GM06990 (cell line): Measurements from ENCODE around the gene THBS2.

ENCODE experiments used
- DNase-seq: peaks from one replicate; pipeline ENCODE4 v3.0.0-alpha.2; 2011; ENCODE audit not compliant: insufficient read length; ENCODE audit errors: extremely low read depth
- H3K27me3 ChIP-seq: replicated peaks from 2 replicates; pipeline ENCODE4 v1.6.0; 2011; ENCODE audit warnings: low read length; ENCODE audit not compliant: control insufficient read depth, insufficient read depth
- H3K36me3 ChIP-seq: 2 replicates; pipeline ENCODE4 v1.5.1; 2011; ENCODE audit warnings: low read length; ENCODE audit not compliant: control insufficient read depth, insufficient read depth
- H3K4me3 ChIP-seq: replicated peaks from 2 replicates; pipeline ENCODE4 v1.5.1; 2011; ENCODE audit warnings: low read depth, mild to moderate bottlenecking, control low read depth, low read length
- CTCF ChIP-seq: IDR thresholded peaks from 2 replicates; pipeline ENCODE4 v1.5.1; 2011; ENCODE audit warnings: low read length, control low read depth, mild to moderate bottlenecking, inconsistent platforms; ENCODE audit not compliant: insufficient read depth, poor library complexity, severe bottlenecking

THBS2 gene

GRCh38 chr6:169222126-169222525 lies 31.5 kb downstream of the THBS2 start:
- no peak for TF ChIP-seq CTCF
- no peak overlapping the region for H3K4me3 ChIP-seq
- H3K36me3 ChIP-seq, result no peaks in the 10 kb centered on the region
- H3K27me3 ChIP-seq, result no peaks in the 10 kb centered on the region
- no peak for DNase-seq

GRCh38 chr6:169221264-169221663 lies 32.4 kb downstream of the THBS2 start:
- no peak for DNase-seq
- Histone ChIP-seq H3K36me3 (no peaks in the 10 kb centered on the region), H3K27me3 (no peaks in the 10 kb centered on the region), H3K4me3 (no peak overlapping the region)
- no peak for TF ChIP-seq CTCF

GRCh38 chr6:169220068-169220964 lies 33.3 kb downstream of the THBS2 start:
- Histone ChIP-seq H3K4me3 (no peak overlapping the region), H3K36me3 (no peaks in the 10 kb centered on the region), H3K27me3 (no peaks in the 10 kb centered on the region)
- TF ChIP-seq CTCF, result no peak
- no peak for DNase-seq

- Histone ChIP-seq H3K4me3 (no peak overlapping the region), H3K36me3 (no peaks in the 10 kb centered on the region), H3K27me3 (no peaks in the 10 kb centered on the region)
- no peak for TF ChIP-seq CTCF
- DNase-seq, result no peak
Observed at GRCh38 chr6:169217972-169218371, 35.7 kb downstream of the THBS2 start.

GRCh38 chr6:169216830-169217229 lies 36.8 kb downstream of the THBS2 start:
- no peak for DNase-seq
- TF ChIP-seq CTCF, result no peak
- H3K36me3 ChIP-seq, result no peaks in the 10 kb centered on the region
- no peak overlapping the region for H3K4me3 ChIP-seq
- H3K27me3 ChIP-seq, result no peaks in the 10 kb centered on the region
